Measurements from ENCODE around the gene PXDN. TPM values are rescaled to one million over a fixed set of nuclear protein-coding genes. Genes with fewer than 3 reads are reported as not detected.

The PXDN gene
- total and polyA plus RNA-seq, 2 donors (not counting 3 experiments of a cell fraction or from before 2014, with no cell fraction given) = 231 to 308 TPM

GRCh38 chr2:1754046-1754445, 9.7 kb upstream of the PXDN start:
- H3K4me1 ChIP-seq (ENCODE audit: control insufficient read depth, extremely low read depth, insufficient read depth, low read length) = peaks cover 3% of the 10 kb centered on the region
- no peak overlapping the region for H3K4me3 ChIP-seq (replicated peaks in 1 of 3; ENCODE audit: insufficient read depth in 1 of 3, low read depth in 1 of 3, low read length in 3 of 3)
- dilution Hi-C loops (cut with MboI; ENCODE audit: extremely low pct_ligation_motif_present, low sequenced_read_pairs) (no loop called here), intact Hi-C loops (cut with micrococcal nuclease) (no loop called here)
- POLR2A ChIA-PET = no interaction called here
- no peak overlapping the region for H3K9ac ChIP-seq (replicated peaks; ENCODE audit: extremely low read depth, insufficient read depth, low read length)
- no peak overlapping the region for H3K4me2 ChIP-seq (ENCODE audit: insufficient read depth, low read length)
- H3K36me3 ChIP-seq (ENCODE audit: control insufficient read depth in 2 of 2, extremely low read depth in 1 of 2, insufficient read depth in 2 of 2, low read length in 2 of 2) = no peaks in the 10 kb centered on the region
- FAIRE-seq (no peak), DNase-seq (ENCODE audit: low read depth, low spot score) (no peak)
- TF ChIP-seq JUN (IDR thresholded peaks at IDR 0.05; ENCODE audit: borderline replicate concordance, insufficient read depth, insufficient read length, low read depth) (no peak), POLR2A (IDR thresholded peaks at IDR 0.05; ENCODE audit: low read depth, low read length) (no peak), CTCF (IDR thresholded peaks at IDR 0.05; ENCODE audit: extremely low read depth in 1 of 2, insufficient read depth in 1 of 2, low read depth in 1 of 2, low read length in 2 of 2) (no peak), MYC (IDR thresholded peaks at IDR 0.05; ENCODE audit: low read depth, low read length) (no peak), EZH2 (IDR thresholded peaks at IDR 0.05; ENCODE audit: borderline replicate concordance, low read depth, low read length, severe bottlenecking) (no peak), POLR2AphosphoS5 (IDR thresholded peaks at IDR 0.05; ENCODE audit: insufficient read depth, low read depth, low read length) (no peak), FOS (IDR thresholded peaks at IDR 0.05; ENCODE audit: borderline replicate concordance, insufficient read depth, low read length) (no peak), GATA2 (IDR thresholded peaks at IDR 0.05; ENCODE audit: insufficient read depth, insufficient read length, low read depth, low read length) (no peak), MAX (IDR thresholded peaks at IDR 0.05; ENCODE audit: insufficient read depth, insufficient read length) (no peak)
- H4K20me1 ChIP-seq (replicated peaks; ENCODE audit: control insufficient read depth, extremely low read depth, insufficient read depth, low read length) = no peaks in the 10 kb centered on the region
- H3K79me2 ChIP-seq (ENCODE audit: control insufficient read depth, insufficient read depth, low read length) = no peaks in the 10 kb centered on the region
- CTCF ChIA-PET = interaction anchor here (4.8 to 6.2 kb wide), 2 partner anchors 14 to 163 kb away, joined by 52 to 137 read pairs; no protein-coding TSS in a partner anchor
- H3K9me1 ChIP-seq (replicated peaks; ENCODE audit: control insufficient read depth, extremely low read depth, insufficient read depth, low read length) = no peaks in the 10 kb centered on the region
- H3K27me3 ChIP-seq (ENCODE audit: control insufficient read depth in 2 of 2, insufficient read depth in 2 of 2, low read length in 2 of 2) = no peaks in the 10 kb centered on the region
- H3K9me3 ChIP-seq (replicated peaks; ENCODE audit: control insufficient read depth, insufficient read depth, low read length) = no peaks in the 10 kb centered on the region
- BruUV-seq (replicated peaks) = no TSS peak
- H3K27ac ChIP-seq (ENCODE audit: insufficient read depth, low read depth, low read length) = no peak overlapping the region
- no peak overlapping the region for H2AFZ ChIP-seq (ENCODE audit: low read depth, low read length)
